NCI-H1694 (cell line): Measurements from ENCODE around the gene KCNMA1.
A peak's percentile ranks its signal among the peaks of the same experiment; 100 is the strongest.

ENCODE experiments used
- DNase-seq: peaks from one replicate; lab custom pipeline; 2025; lab: John Stamatoyannopoulos, UW

KCNMA1 gene

DNA sequence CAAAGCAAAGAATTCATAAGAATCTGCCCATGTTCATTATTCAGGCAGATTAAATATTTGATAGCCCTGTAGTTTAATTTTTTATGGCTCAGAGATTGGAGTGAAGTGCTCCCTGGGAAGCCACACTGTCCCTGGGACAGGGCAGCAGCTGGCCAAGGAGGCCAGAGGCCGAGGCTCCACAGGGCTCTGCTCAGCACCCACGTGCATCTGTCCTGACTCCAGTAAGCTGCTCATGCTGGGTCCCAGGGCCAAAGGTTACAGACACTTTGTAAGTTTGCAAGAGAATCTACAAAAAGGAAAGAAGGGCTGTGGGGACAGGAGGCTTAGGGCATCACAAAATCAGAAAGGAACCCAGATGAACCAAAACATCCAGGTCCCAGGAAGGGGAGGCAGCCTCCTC, 155.5 kb downstream of the KCNMA1 start:
- no peak for DNase-seq

DNA sequence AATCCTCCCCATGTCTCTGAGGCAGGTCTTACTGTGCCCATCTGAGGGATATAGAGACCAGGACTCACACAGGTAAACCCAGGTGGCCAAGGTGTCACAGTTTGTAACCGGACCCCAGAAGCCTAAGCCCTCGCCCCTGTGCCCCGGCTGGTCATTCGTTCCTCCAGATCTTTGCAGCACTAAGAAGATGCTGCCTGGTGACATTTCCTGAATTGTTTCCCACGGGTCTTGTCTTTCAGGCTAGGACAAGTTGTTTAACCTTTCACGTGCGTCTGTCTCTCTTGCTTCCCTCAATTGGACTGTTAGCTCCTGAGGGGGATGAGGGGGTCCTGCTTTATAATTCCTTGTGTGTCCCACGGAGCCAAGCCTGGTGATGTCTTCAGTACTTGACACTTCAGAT, 158.0 kb downstream of the KCNMA1 start:
- no peak for DNase-seq

DNA sequence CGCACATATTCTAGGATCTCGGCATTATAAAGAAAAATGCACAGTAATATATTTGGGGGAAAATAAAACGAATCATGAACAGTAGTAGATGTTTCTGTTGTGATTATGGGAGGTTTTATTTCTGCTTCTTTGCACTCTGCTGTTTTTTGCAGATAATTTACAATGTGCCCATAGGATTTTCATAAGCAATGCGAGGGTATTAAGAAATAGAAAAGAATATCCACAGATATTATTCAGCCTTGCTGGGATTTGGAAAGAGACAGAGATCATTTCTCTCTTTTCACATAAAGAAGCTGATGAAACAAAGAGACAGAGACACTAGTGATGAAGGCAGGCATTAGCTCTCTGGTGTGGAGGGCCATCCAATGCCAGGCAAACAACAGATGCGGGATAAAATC, 158.6 kb downstream of the KCNMA1 start:
- no peak for DNase-seq

DNA sequence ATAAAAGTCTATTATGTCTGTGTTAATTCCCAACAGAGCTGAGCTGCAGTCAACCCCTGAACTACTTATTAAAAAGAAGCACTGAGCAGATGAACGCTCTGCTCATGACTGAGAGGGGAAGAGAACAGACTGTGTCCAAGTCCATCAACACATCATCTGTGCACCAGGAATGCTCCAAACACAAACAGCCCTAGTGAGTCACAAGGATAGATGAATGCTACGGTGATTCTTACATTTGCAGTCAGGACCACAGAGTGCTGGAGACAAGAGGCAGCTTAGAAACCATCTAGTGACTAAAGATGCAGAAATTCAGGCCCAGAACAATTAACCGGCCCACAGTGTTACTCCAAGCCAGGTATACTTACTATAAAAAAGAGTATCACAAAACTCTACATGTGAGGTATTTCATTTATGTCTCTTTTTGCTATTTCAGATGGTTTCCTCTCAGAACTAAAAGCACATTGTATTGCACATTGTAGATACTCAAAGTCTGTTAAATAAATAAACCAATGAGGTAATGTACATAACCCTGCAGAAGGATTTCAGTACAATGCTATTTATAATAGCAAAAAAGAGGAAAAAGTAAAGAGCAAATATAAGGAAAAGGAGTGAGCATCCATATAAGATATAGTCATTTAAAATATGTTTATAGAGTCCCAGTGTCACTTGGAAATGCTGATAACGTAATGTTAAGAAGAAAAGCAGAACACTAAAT, 159.2 kb downstream of the KCNMA1 start:
- DNase-seq: peak; percentile 82

DNA sequence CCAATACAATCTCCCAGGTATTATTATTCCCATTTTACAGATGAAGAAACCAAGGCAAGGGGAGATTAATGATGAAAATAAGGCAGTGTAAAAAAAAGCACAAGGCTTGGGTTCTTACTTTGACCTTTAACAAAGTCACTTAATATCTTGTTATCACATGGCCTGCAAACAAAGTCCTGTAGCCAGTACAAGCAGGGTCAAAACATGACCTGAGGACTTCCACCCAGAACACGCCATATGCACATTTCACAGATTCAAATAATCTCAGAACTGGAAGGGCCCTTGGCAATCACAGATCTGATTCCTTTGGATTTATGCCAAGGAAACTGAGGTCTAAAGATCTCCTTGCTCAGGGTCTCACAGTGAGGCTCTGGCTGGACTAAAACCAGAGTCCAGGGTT, 162.1 kb downstream of the KCNMA1 start:
- no peak for DNase-seq

DNA sequence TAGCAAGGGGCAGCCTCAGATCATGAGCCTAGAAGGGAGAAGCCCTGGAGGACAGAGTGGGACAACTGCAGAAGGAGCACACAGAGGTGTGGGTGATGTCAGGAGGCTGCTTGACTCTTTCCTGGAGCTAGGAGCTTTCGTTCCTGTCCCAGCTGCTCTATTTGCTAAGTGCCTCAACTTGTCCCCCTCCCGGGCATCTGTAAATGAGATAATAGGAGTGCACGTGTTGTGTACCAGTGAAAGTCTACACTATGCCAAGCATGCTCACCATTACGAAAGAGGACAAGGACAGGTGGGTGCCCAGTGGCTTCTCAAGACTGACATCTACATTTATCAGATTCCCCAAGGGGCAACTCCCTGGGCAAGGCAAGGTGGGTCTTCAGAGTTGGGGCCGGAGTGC, 162.7 kb downstream of the KCNMA1 start:
- no peak for DNase-seq

DNA sequence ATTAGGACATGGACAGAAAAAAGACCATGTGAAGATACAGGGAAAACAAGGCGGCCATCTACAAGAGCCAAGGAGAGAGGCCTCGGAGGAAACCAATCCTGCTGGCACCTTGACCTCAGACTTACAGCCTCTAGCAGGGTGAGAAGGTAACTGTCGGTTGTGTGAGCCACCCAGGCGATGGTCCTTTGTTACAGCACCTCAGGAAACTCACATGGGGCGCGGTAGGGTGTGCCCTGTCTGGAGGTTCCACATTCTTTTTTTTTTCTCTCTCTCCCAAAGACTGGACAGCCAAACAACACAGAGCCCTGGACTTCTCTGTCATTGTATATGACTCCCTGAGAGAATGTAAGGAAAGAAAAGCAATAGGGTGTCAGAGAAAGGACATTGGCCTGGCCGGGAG, 163.2 kb downstream of the KCNMA1 start:
- no peak for DNase-seq

DNA sequence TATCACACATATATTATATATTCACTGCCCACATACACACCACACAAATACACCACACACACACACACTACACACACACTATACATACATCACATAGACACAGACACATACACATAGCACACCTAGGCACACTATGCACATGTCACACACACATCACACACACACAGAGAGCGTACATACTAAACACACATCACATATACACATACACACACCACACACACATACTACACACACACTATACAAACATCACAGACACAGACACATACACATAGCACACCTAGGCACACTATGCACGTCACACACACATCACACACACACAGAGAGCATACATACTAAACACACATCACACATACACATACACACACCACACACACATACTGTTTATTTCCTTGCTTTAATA, 165.5 kb downstream of the KCNMA1 start:
- no peak for DNase-seq

DNA sequence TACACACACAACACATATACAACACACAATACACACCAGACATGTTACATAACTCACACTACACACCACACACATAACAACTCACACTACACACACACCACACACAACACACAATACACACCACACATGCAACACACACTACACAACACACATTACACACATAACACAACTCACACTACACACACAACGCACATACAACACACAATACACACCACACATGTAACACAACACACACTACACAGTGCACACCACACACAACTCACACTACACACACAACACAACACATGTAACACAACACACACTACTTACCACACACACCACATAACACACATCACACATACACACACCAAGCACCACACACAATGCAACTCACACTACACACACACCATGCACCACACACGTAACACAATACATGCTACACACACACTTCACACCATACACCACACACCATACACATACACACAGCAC, 166.5 kb downstream of the KCNMA1 start:
- DNase-seq: no peak

DNA sequence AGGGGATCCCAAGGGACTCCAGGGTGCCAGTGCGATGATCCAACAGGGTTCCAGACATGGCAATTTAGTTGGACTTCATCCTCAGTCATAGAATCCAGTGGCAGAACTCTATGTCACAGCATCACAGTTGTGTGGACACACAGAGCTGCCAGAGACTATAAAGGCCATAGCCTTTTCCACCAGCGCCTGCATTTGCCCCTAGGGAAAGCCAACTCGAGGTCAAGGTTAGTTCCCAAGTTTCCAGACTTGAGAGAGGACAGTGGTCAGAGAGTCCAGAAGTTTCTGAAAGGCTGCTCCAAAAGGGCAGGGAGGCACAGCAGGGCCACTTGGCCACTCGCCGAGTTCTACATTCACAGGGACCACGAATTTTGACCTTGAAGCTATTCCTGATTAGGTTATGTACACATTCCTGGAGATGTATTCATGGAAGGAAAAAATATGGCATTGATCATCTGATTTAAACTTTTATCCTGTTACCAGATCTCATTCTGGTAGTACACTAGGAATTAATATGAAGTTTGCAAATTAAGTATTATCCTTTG, 170.1 kb downstream of the KCNMA1 start:
- no peak for DNase-seq

DNA sequence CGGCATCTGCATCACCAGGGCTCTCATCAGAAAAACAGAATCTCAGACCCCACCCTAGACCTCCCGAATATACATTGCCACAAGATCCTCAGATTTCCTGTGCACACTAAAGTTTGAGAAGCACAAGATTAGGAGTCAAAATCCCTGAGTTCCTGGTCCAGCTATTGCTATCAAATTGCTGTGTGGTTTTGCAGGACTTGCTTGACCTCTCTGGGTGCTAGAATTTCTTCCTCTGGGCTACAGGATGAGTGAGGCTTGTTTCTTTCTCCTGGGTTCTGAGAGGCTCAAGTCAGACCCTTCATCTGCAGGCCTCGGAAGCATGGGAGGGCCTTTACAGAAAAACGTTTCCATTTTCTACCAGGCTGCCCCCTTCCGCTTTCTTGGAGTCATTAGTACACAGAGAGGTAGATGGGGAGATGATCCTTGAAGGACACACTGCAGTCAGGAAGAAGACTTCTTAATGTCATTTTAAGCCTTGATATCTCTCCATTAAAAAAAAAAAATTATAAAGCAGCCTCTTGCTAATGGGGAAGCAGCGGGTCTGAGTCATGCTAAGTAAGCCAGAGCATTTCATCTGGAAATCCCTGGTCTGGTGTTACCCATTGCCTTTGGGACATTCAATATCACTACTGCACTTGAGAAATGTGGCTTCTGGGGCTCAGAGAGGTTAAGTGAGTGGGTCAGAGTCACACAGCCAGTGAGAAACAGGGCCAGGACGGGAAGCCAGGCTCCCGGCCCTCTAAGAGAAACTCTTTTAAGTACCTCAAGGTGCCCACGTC, 173.5 kb downstream of the KCNMA1 start:
- no peak for DNase-seq

DNA sequence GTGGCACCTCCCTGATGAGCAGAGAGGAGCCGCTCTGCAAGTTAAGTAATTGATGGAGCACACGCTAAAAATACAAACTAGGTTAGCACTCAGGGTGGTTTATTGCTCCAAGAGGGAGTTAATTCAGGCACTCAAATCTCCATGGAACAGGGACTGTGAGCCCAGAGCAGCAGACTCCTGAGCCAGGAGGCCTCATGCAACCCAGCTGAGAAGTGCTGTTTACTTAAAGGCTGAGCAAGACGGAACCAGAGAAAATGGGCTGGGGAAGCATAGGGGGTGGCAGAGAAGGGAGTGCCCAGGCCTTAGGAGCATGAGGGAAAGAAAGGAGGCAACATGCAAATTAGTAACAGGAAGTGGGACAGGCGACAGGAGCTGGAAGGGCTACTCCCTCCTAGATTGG, 174.1 kb downstream of the KCNMA1 start:
- DNase-seq: no peak

DNA sequence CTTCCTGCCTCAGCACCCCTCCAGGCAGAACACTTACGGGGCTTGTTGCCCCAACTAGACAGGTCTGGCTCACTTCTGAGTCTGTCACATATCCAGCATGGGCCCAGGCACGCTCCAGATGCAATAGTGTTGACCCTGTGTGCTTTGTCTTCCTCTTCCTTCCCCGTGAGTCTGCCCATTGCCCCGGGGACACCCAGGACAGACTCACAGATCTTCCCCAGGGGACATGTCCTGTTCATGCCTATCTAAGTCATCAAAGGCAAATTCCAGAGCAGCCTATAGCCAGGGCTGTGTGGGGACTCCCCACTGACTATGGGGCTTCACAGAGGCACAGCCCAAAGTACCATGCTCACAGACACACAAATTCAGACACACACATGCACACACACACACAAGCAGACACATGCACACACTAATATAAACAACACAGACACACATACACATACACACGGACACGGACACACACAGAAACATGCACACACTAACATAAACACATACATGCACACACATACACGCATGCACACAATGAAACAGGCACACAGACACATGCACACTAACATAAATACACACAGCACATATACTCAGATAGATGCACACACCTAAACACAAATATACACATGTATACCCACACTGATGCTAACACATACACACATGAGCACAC, 175.8 kb downstream of the KCNMA1 start:
- no peak for DNase-seq

DNA sequence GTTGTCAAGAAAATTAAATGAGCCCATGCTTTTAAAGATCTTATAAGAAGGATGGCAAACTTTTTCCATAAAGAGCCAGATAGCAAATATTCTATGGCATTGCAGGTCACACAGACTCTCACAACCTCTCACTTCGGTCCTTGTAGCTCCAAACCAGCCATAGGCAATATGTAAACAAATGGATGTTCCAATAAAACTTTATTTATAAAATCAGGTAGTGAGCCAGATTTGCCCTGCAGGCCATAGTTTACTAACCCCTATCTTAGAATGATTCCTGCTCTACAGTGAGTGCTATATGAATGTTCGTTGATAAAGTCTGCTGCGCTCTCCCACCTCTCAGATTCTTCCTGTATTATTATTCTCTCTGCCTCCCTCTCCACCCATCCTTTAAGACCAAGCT, 177.7 kb downstream of the KCNMA1 start:
- DNase-seq: no peak

DNA sequence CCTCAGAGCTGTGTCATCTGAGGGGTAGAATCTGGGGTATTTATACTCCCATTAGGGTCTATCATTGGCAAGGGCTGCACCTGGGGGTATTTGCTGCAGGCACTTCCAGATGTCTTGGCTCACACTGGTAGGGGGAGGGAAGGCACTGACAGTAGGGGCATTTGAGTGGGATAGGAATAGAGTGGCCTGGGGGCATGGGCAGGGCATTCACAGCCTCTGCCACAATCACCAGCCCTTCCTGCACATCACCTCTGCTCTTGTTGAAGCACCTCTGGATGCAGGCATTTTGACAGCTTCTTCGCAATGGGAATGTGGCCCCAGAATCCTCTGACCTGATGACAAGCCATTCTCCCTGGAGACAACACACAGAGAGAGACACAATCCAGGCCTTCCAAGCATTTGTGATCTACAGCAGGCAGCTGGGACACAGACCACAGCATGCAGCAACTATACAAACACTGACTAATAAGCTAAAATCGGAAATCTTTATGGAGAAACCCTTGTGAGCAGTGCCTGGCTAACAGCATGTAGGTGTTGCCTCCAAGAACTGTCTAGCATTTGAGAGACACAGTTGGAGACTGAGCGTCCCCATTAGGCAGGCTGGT, 178.5 kb downstream of the KCNMA1 start:
- DNase-seq: no peak

DNA sequence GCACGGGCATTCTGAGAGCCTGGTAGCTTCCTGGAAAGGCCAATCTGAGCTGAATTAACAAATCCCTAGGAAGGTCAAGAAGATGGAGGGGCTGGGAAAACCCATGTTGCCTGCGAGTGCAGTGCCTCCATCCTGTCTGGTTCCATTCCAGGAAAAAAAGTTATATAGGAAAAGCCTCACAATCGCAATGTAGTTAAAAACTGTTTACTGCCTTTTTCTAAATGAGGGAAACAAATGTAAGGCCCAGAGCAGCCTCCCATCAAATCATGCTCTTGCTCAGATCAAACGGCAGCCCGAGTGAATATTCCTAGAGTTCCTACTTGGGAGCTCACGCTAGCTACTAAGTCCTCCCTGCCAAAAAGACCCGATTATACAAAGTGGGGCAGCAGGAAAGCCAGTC, 179.9 kb downstream of the KCNMA1 start:
- no peak for DNase-seq

DNA sequence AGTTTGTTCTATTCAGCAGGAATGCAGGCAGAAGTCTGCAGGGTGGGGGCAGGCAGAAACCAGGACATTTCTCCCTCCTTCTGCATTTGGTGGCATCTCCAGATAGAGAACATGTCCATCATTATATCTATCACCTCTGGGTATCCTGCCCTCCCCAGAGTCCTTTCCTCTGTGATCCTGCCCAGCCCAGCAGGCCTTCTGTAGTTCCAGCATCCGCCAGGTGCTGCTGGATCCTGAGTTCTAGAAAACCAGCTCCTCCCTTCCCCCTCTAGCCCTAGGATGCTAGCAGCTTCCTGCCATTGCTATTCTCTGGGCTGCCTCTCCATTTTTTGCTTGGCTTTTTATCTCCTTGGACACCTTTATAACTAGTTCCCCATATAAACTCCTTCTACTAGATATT, 180.3 kb downstream of the KCNMA1 start:
- DNase-seq: no peak

DNA sequence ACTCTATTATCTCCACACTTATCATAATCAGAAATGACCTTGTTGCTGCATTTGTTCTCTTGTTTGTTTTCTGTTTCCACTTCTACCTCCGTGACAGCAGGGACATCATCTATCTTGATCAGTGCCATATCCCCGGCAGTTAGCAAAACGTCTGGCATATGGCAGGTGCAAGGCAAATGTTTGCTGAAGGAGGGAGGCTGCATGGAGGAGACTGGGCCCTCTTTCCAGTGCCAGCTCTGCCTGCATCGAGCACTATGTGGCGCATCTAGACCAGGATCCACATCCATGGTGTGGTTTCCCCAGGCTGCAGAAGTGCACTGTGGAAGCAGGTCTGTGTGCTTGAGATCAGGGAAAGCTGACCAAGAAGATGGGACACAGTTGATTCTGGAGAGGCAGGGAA, 181.2 kb downstream of the KCNMA1 start:
- peak; percentile 94 for DNase-seq

DNA sequence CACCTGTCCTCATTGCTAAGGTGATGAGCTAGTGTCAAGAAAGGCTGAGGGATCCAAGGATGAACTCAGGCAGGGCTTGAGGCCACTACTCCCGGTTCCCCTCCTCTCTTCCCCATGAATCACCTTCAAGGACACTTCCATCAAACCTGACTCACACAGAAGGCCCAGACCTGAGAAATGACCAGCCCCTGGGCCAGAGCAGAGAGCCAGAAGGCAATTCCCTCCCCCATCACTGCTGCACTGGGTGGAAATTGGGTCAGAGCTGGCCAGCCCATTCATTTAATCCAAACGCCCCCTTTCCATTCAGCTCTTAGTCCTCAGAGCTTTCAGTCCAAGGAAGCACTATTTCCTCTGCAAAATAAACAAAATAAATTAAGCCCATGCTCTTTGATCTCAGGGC, 182.0 kb downstream of the KCNMA1 start:
- no peak for DNase-seq

DNA sequence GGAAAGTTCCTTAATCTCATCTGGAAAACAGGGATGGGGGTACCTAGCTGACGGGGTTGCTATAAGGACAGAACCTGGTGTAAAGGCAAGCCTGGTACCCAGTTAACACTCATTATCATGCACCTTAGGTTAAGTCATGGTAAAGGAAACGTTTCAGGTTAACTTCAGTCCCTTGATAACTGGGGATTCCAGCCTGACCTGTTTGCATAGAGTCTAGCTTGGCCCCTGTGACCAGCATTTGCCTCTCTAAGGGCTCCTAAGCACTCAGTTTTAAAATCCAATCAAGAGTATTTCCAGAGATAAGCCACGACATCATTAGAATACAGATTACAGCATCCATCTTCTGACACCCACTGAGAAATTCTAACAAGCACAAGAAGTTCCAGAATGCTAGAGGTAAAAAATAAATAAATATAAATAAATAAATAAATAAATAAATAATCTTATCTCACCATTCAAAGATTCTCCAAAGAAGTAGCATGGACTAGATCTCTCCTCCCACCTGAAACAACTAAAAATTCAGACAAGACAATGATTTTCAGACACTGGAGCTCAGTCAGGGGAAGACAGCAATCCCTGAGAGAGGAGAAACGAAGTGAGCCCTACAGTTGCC, 184.6 kb downstream of the KCNMA1 start:
- DNase-seq: no peak

DNA sequence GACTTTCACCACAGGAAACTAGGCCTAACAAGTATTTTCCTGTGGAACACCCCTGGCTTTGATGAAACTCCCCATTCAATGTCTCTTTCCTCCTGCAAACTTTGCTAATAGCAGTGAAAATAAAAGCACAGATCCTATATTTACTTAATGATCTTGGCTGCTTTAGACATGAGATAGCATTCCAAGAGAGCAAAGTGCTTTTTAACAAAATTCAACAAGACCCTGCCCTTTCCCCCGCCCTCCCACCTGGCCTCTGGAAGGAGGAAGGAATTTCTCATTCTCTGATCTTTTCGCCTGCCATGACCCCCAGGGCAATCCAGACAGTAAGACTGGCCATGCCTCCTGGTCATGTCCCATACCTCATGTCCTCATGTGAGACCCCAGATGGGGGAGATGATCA, 185.7 kb downstream of the KCNMA1 start:
- DNase-seq: no peak

DNA sequence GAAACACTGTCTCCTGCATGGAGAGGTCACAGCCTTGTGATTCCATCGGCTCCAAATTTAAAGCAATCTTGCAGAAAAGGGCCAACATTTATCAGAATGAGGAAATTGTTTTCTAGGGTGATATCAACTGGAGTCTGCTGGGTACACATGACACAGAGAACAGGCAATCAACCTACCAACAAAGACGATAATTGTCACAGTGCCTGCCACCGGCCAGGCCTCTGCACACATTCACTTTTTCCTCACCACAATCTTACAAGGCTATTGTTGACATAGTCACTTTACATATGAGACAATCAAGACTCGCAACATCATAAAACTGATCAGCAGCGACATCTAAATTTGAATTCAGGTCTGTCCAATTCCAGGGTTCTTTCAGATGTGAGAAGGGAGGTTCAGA, 189.4 kb downstream of the KCNMA1 start:
- no peak for DNase-seq
